Measurements from ENCODE around the gene LILRB3. TPM values are rescaled to one million over a fixed set of nuclear protein-coding genes. Genes with fewer than 3 reads are reported as not detected.

Gene LILRB3
- total and polyA plus RNA-seq, 2 of the 4 experiments (the other 2 are of a cell fraction) = not detected

DNA sequence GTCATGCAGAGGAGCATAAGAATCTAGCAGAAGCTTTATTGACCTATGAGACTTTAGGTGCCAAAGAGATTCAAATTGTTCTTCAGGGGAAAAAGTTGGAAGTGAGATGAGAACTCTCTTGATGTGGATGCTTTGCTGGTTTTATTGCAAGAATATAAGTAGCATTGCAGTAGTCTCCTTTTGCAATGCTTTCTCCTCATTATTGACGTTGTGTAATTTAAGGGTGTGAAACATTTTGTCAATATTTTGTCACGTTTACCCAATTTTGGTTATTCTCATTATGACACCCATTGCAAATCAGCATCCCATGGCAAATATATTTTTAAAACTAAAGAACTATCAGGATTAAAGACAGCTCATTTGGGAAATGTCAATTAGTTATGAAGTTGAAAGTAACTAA is 46.1 kb upstream of the LILRB3 start:
- no peak overlapping the region for H3K4me2 ChIP-seq (ENCODE audit: low read depth, low read length)
- no peaks in the 10 kb centered on the region for H3K36me3 ChIP-seq (ENCODE audit: control insufficient read depth, insufficient read depth, low read length)
- no CpG with 5 or more reads among the region's 2 CpGs for WGBS, 2 experiments (ENCODE audit: extremely low coverage in 2 of 2, insufficient read length in 1 of 2)
- H3K79me1 ChIP-seq (ENCODE audit: low read depth in 1 of 2, low read length in 2 of 2) = no peaks in the 10 kb centered on the region
- H4K5ac ChIP-seq (ENCODE audit: low read depth, low read length) = no peak overlapping the region
- no peak overlapping the region for H2AK5ac ChIP-seq (ENCODE audit: low read depth, low read length)
- no peak overlapping the region for H4K8ac ChIP-seq (ENCODE audit: low read depth in 2 of 2, low read length in 2 of 2)
- H3K14ac ChIP-seq (replicated peaks; ENCODE audit: low read depth, low read length) = no peak overlapping the region
- no peaks in the 10 kb centered on the region for H3K9me3 ChIP-seq (ENCODE audit: control insufficient read depth, insufficient read depth, low read length)
- H3K4me3 ChIP-seq (ENCODE audit: insufficient read depth, low read depth, low read length) = no peak overlapping the region
- H3K27ac ChIP-seq (ENCODE audit: insufficient read depth, low read length) = no peak overlapping the region
- H2BK5ac ChIP-seq (ENCODE audit: low read depth, low read length, poor library complexity, severe bottlenecking) = no peak overlapping the region
- BruUV-seq (replicated peaks) = no TSS peak
- H2AK9ac ChIP-seq (replicated peaks; ENCODE audit: low read depth, low read length, poor library complexity) = no peak overlapping the region
- H4K91ac ChIP-seq (ENCODE audit: insufficient read depth, low read depth, low read length) = no peak overlapping the region
- in situ Hi-C loops (cut with MboI; ENCODE audit: low sequenced_read_pairs) (no loop called here), dilution Hi-C loops (cut with HindIII; ENCODE audit: low sequenced_read_pairs, unreplicated experiment) (no loop called here), intact Hi-C loops (cut with micrococcal nuclease) (no loop called here)
- H4K20me1 ChIP-seq (ENCODE audit: insufficient read depth, low read length) = no peaks in the 10 kb centered on the region
- no peak overlapping the region for H2BK20ac ChIP-seq (ENCODE audit: low read depth, low read length)
- H3K4ac ChIP-seq (ENCODE audit: low read depth, low read length) = no peak overlapping the region
- no peak overlapping the region for H2BK120ac ChIP-seq (ENCODE audit: low read depth, low read length)
- no peaks in the 10 kb centered on the region for H3K27me3 ChIP-seq (ENCODE audit: control insufficient read depth, insufficient read depth, low read length)
- H3K23ac ChIP-seq (ENCODE audit: low read depth, low read length) = no peak overlapping the region
- no peak overlapping the region for H3K18ac ChIP-seq (ENCODE audit: low read depth, low read length)
- ATAC-seq (ENCODE audit: low read depth) = no peak
- no peak for DNase-seq
- POLR2A ChIA-PET (ENCODE audit: unreplicated experiment) = no interaction called here
- CTCF ChIA-PET = no interaction called here
- TF ChIP-seq FOS (IDR thresholded peaks at IDR 0.05; ENCODE audit: low read depth, low read length) (no peak), RFX5 (IDR thresholded peaks at IDR 0.05; ENCODE audit: low read depth, low read length) (no peak), NFE2L2 (IDR thresholded peaks at IDR 0.05; ENCODE audit: low read depth, low read length) (no peak), MAFK (IDR thresholded peaks at IDR 0.05; ENCODE audit: low read depth, low read length) (no peak), CEBPB (IDR thresholded peaks at IDR 0.05; ENCODE audit: low read depth, low read length) (no peak), RAD21 (IDR thresholded peaks at IDR 0.05; ENCODE audit: low read length) (no peak), USF2 (IDR thresholded peaks at IDR 0.05; ENCODE audit: low read depth, low read length) (no peak), CHD1 (IDR thresholded peaks at IDR 0.05; ENCODE audit: low read depth, low read length) (no peak)
- no peak overlapping the region for H2AFZ ChIP-seq (replicated peaks; ENCODE audit: low read length, poor library complexity)
- no peak overlapping the region for H3K9ac ChIP-seq (ENCODE audit: low read depth, low read length)
- no peak overlapping the region for H3K56ac ChIP-seq (ENCODE audit: extremely low read depth, insufficient read depth, low read length)
- no peak overlapping the region for H2BK15ac ChIP-seq (ENCODE audit: low read depth, low read length)
- H3K4me1 ChIP-seq (ENCODE audit: control insufficient read depth, insufficient read depth, low read length) = no peaks in the 10 kb centered on the region
- H3K9me1 ChIP-seq (ENCODE audit: insufficient read depth, low read length) = no peaks in the 10 kb centered on the region
